ENCODE data around the gene COL5A3.
"Not testable (repeated sequence)": the region's sequence is repeated elsewhere in the genome, so short reads cannot be mapped to it uniquely, and the experiment has no call there.

The COL5A3 gene

DNA sequence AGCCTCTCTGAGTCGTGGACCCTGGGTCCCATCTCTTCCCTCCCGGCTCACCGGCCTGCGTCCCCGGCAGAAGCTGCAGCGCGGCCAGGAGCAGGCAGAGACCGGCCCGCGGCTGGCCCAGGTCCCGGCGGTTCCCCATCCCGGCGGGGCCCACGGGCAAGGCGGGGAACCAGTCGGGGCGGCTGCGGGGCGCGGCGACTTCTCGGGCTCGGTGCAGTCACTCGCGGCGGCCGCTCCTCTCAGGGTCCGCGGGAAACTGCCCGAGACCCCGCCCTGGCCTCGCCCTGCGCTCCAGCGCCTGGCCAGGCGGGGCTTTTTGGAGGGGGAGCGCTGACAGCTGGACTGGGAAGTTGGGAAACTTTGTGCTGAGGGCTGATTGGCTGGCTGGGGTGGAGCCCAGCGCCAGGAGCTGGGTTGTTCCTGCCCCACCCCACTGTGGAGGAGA, at the start of gene COL5A3:
Gene COL5A3, minus strand, starts transcription at position 258 of the 445 bp plus-strand sequence. Its CDS starts 119 bp downstream, at position 139.
- no peak for DNase-seq

DNA sequence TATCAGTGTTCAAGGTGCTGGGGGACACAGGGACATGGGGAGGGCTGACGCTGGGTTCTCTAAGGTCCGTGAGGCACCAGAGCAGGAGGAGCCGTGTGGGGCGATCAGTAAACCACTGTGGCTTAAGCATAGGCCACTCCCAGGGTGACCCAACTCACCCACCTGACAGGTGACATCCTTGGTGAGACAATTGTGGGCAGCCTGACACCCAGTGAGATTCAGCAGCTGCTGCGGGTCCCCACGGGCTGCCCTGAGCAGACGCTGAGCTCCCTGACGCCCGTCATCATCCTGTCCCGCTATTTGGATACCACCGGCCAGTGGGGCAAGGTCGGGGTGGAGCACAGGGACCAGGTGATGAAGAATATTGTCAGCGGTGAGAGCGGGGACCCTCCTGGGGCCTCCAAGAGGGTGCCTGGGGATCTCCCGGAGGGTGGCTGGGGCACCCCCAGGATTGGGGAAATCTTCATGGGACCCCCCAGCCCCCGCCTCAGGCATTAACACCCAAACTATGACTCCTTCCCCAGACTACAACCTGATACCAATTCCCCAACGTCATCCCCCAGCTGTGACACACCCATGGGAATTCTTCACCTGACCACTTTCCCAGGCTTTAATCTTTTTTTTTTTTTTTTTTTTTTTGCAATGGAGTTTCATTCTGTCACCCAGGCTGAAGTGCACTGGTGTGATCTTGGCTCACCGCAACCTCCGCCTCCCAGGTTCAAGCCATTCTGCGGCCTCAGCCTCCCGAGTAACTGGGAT, 42.5 kb upstream of the COL5A3 start:
- no peak for DNase-seq

DNA sequence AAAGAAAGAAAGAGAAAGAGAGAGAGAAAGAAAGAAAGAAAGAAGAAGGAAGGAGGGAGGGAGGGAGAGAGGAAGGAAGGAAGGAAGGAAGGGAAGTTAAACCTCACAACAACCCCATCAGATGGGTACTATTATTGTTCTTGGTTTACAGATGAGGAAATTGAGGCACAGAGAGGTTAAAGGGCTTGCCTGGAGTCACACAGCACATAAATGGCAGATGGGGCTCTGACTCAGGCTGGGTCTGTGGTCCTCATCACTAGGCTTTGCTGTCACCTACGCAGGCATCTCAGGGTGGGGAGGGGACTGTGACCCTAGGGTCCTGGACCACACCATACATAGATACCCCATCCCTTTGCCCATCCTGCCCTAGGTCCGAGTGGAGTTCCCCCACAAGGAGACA, 39.3 kb upstream of the COL5A3 start:
- DNase-seq: no peak

DNA sequence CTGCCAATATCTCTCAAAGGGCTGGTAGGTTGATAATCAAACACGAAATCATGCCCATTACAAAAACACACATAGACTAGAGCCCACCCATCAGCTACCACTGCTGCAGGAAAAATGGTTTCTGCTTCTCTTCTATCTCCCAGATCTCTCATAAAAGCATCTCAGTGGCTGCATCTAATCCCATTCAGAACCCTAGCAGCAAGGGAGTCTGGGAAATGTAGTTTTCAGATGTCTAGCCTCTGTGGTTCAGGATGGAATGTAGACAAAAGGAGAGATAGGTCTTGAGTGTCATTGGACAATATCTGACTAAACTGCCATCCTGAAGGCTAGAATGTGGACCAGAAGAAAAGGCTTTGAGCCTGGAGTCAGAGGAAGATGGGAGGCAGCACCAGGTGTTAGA, 35.1 kb upstream of the COL5A3 start:
- DNase-seq: no peak

DNA sequence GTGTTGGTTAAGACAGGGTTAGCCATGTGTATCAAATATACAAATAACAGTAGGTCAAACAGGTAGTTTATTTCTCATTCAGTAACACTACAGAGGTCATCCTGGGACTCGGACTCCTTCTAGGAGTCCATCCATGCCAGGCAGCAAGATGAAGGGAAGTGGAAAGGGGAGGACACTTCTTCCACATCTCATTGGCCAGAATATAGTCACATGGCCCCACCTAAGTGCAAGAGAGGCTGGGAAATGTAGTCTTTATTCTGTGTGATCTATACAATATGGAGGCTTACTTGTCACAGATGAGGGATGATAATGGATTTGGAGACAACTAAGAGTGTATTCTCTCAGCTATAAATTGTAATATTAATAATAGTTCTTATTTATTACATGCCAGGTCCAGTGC, 34.1 kb upstream of the COL5A3 start:
- DNase-seq: no peak

DNA sequence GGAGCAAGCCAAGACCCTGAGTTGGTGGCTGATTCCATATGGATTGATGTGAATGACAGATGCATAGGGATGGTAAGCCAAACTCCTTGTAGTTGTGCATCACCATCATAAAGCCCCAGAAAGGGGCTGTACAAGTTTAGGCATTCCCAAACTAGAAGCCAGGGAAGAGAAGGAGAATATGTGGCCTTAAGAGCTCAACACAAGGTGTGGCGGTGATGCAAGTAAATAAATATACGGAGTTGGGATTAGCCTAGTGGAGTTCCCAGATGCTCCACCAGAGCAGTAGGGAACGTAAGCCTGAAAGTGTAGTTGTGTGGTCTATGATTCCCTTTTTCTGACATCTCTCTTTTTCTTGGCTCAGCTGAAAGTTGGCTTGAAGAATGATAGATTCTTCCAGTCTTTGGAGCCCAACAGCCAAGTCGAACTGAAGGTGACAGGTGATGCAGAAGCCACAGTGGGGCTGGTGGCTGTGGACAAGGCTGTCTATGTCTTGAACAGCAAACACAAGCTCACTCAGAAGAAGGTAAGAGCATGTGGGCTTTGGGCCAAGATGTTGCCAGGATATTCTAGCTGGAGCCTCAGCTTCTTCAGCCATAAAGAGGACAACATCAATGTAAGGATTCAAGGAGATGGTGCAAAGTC, 33.1 kb upstream of the COL5A3 start:
- no peak for DNase-seq

DNA sequence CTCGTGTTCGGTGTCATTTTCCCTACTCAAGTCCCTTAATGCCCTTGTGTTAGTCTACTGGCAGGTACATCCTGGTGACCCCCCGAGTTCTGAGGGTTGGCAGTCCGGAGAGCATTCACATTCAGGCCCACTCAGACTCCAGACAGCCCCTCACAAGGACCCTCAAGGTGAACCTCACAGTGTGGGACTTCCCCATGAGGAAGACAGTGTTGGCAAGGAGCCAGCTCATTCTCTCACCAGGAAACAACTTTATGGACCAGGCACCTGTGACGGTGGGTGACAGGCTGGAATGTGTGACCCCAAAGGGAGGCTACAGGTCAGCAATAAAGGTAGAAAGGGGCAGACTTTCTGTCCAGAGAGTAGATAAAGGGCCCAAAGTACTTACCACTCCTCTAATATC, 27.5 kb upstream of the COL5A3 start:
- no peak for DNase-seq

DNA sequence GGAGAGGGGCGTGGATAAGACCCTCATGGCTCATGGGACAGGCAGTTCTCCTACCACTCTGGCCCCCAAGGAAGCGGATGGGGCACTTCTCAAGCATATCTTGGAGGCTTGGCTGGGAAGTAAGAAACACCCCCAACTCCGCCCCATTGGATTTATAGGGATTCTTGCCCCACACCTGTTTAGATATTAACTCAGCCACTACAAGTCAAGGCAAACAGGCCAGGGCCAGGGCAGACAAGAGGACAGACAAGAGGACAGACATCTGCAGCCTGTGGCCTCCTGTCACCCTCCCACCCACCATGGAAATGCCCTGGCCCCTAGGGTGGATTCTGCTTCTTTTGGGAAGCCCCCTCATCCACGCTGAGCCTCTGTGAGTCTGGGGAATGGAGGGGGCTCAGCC, 27.1 kb upstream of the COL5A3 start:
- DNase-seq: no peak

DNA sequence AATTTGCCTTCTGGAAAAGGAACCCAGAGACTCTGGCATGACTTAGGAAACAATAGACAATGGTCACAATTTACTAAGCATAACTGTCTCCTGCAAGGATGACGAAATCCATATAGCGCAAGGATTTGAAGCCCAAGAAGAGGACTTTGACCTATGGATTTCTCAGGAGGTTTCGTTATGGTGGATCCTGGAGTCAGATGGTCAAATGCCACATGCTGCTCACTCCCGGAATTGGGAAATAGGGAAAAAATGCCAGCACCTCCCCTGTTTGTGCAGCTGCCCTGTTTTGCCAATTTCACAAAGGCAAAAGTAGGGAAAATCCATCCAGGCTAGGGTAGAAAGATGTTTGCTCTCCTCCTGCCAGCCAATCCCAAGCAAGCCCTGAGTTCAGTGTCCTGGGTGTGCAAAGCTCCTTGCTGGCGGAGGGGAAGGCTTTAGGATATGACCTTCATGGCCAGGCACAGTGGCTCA, 26.3 kb upstream of the COL5A3 start:
- DNase-seq: no peak

DNA sequence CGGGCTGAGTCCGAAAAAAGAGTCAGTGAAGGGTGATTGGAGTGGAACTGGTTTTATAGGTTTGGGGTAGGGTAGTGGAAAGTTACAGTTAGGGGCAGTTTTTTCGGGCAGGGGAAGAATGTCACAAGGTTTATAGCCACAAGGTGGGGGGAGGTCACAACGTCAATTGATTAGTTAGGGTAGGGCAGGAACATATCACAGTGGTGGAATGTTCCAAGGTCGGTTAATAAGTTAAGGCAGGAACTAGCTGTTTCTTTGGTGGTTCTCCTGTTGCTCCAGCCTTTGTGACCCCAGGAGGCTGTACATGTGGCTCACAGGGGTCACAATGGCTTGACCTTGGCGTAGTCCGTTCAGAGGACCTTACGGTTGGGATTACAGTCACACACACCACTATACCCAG, 23.3 kb upstream of the COL5A3 start:
- no peak for DNase-seq

DNA sequence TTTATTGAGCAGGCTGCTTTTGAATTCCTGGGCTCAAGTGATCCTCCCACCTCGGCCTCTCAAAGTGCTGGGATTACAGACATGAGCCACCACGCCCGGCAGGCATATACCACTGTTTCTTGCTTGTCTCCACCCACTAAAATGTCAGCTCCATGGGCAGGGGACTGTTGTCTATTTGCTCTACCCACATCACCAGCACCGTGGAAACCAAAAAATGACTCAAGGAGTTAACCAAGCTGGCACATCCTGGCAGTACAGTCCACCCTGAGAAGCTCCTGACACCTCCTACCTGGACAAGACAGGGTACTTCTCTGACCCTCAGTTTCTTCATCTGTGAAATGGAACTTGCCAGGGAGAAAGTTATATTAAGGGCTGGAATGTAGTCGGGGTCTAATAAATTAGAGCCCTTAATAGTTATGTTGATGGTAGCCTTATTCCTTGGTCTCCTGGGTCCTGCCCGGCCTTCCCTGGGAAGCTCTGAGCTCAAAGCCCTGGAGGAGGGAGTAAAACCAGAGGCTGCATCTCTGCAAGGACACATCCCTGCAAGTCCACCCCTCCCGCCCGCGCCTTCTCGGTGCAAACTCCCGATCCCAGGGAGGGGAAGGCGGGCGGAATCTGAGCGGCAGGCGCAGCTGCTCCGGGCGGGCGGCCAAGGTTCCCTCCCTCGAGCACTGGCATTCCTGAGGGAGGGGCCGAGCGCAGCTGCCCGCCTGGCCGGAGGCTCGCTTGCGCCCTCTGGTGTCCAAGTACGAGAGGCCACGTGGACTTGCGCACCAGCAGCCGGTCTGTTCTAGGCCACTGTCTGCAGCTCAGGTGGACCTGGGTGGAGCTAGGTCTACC, 17.1 kb upstream of the COL5A3 start:
- DNase-seq: peak; percentile 60

DNA sequence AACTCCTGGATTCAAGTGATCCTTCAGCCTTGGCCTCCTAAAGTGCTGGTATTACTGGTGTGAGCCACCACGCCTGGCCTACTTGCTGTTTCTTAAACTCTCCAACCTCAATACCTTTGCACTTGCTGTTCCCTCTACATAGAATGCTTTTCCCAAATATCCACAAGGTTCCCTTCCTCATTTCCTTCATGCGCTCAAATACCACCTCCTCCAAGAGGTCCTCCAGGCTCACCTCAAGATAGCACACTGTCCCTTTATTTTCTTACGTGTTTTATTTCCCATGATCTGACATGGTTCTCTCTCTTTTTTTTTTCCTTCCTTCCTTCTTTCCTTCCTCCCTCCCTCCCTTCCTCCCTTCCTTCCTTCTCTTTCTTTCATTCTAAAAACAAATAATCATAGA, 16.4 kb upstream of the COL5A3 start:
- DNase-seq: no peak

DNA sequence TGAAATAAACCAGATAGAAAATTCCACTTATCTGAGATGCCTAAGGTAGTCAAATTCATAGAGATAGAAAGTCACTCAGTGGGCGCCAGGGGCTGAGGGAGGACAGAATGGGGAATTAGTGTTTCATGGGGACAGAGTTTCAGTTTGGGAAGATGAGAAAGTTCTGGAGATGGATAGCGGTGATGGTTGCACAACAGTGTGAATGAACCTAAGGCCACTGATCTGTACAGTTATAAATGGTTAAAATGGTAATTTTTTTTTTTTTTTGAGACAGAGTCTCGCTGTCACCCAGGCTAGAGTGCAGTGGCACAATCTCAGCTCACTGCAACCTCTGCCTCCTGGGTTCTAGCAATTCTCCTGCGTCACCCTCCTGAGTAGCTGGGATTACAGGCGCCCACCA, 12.8 kb upstream of the COL5A3 start:
- DNase-seq: not testable (repeated sequence)

DNA sequence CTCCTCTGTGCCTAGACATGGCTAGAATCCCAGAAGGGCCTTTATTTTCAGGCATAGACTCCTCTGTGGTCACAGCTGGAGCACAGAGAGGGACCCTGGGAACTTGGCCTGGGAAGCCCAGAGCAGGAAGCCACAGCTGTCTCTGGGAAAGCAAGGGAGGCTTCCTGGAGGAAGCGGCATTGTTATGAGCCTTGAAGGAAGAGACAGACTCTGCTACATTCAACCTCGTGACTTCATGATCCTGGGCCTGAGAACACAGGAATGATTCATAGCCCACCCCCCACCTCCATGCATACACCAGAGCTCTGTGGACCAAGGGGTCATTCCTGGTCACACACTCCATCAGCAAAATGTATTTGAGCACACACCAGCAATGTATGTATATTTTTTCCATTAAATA, 11.6 kb upstream of the COL5A3 start:
- DNase-seq: no peak

DNA sequence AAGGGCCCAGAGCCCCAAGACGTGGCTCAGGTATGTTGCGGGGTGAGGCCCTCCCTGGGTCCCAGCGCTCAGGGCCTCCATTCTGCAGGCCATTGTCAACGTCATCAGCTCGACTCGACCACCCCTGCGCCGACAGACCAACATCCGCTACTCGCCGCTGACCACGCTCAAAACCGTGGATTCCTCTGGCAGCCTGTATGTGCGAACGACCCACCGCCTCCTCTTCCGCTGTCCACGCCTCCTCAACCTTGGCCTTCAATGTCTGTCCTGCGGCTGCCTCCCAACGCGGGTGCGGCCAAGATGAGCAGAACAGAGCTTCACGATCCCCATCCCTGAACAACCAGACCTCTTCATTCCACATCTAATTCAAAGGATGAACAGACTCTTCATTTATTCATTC, 11.1 kb upstream of the COL5A3 start:
- no peak for DNase-seq

DNA sequence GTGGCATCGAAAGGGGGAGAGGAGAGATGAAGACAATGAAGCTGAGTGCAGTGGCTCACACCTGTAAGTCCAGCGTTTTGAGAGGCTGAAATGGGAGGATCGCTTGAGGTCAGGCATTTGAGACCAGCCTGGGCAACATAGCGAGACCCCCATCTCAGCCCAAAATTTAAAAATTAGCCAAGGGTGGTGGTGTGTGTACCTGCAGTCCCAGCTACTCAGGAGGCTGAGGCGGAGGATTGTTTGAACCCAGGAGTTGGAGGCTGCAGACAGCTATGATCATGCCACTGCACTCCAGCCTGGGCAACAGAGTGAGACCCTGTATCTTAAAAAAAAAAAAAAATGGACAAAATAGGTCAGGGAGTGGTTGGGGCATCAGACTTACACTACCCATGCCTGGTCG, 10.5 kb upstream of the COL5A3 start:
- DNase-seq: no peak

DNA sequence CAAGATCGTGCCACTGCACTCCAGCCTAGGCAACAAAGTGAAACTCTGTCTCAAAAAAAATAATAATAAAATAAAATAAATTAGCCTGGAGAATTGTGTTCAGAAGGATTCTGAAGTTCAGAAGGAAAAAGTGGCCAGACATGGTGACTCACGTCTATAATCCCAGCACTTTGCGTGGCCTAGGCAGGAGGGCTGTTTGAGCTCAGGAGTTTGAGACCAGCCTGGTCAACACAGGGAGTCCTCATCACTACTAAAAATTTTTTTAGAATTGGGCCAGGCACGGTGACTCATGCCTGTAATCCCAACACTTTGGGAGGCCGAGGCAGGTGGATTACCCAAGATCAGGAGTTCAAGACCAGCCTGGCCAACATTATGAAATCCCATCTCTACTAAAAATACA, 8.9 kb upstream of the COL5A3 start:
- DNase-seq: no peak

DNA sequence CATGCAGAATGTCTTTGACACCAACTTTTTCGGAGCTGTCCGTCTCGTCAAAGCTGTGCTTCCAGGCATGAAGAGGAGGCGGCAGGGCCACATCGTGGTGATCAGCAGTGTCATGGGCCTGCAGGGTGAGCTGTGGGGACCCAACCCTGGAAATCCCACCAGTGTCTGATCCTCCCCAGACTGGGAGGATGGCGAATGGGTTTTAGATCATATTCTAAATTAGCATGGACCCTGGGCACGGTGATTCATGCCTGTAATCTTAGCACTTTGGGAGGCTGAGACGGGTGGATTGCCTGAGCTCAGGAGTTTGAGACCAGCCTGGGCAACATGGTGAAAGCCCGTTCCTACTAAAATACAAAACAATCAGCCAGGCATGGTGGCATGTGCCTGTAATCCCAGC, 8.5 kb upstream of the COL5A3 start:
- DNase-seq: no peak

DNA sequence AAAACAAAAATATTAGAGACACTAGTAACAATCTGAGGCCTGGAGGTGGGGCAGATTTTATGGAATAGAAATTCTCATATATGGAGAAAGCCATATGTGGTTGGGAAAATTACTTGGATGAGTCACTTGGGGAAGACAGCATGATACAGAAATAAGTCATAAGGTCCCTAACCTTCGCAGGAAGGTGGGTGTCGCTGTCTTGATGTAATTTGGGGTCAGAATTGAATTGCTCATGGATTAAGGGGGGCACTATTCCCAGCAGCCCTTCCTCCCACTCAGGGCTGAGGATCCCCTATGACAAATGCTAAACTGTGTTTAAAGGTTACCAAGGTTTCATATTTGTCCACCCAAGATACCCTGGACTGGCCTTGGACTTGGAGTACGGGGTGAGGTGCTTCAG, 8.0 kb upstream of the COL5A3 start:
- DNase-seq: no peak

DNA sequence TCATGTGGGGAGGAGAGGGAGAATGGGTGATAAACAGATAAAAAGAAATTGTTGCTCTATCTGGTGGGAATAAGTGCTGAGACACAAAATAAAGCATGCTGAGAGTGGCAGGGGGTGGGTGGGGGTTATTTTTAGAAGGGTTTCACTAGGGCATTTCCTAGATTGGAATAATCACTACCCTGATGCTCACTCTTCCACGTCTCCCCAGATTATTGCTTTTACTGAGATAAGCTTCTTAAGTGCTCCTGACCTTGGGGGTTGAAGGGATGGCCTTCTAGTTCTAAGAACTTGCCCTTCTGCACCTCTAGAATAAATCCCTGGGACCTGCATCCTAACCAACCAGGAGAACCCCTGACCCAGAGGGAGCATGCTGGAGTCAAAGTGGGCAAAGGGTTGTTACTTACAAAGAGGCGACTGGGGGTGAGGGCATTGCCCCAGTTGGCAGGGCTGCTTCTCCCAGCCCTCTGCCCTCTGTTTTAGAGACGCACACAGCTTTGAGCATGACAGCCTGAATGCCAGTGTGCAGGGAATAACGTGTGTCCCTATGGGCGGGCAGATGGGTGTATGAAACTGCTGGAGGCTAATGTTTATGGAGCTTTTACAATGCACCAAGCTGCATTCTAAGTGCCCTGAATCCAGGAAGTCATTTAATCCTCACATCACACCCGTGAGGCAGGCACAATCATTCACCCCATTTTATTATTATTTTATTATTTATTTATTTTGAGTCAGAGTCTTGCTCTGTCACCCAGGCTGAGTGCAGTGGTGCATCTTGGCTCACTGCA, 3.7 kb upstream of the COL5A3 start:
- DNase-seq: no peak

DNA sequence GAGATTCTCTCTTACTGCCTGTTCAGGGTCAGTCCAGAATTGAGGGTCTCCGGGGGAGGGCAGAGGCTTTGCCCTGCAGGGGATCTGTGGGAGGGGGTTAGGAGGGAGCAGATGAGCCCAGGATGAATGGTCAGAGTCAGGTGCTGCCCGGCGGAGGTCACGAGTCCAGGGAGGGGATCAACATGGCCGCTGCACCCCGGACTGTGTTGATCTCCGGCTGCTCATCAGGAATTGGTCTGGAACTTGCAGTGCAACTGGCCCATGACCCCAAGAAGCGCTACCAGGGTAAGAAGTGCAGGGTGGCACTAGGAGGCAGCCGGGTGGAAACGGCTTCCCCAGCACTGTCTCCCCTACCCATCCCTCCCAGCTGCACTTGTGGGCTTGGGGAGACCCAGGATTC, 3.0 kb upstream of the COL5A3 start, which contains the start of gene RDH8:
Gene RDH8, plus strand, starts transcription at position 168 of the 400 bp plus-strand sequence. Its CDS starts 15 bp downstream, at position 183.
- no peak for DNase-seq

DNA sequence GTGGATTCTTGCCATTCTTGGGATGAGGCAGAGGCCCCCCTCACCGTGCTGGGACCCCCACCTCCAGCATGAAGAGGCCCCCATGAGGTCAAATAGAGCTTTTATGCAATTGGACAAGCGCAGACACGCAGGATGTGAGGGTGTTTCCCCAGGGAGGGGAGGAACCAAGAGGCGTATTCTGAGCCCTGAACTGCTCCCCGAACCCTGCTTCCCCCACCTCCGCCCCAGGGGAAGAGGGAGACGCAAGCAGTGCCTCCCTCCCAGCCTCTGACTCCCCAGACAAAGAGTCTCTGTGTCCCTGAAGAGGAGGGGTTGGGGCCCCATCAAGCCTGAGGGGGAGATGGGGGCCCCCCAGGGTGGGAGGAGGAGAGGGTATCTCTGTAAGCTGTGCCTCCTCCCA, 1.7 kb upstream of the COL5A3 start:
- DNase-seq: no peak

DNA sequence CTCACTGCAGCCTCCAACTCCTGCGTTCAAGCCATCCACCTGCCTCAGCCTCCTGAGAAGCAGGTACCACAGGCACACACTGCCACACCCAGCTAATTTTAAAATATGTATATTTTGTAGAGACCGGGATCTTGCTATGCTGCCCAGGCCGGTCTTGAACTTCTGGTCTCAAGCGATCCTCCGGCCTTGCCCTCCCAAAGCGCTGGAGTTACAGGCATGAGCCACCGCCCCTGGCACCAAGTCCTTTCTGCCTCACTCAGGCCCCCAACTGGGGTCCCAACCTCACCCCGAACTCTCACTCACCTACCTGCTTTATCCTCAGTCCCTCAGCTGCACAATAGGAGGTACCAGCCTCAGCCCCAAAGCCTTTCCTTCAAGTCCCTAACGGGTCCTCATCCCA, 635 bp upstream of the COL5A3 start:
- no peak for DNase-seq

Data from NCI-H1694 treated with DMSO at 0.1 percent for 48 hours (cell line).